T-cell (primary cell): ENCODE results near the gene MCRIP1. TPM values are rescaled to one million over a fixed set of nuclear protein-coding genes. Genes with fewer than 3 reads are reported as not detected.

Source experiments
- ATAC-seq, 4 experiments: fragments of 200-7000 bp in 3 of 4; fragments of 150-1000 bp in 1 of 4; cut with Tn5 transposase; replicated peaks in 1 of 4; 1 replicate in 3 of 4; 2 replicates in 1 of 4; pipeline ENCODE4 v1.10.0; 2021; ENCODE audit warnings: moderate library complexity in 3 of 4, mild to moderate bottlenecking in 2 of 4, moderate number of reproducible peaks in 1 of 4
- CTCF ChIA-PET, 2 donors: fragments of 300-600 bp; sonication (Branson Sonifier 250); formaldehyde crosslinking; loops; one replicate each; lab custom pipeline; 2022; ENCODE audit warnings: antibody characterized with exemption in 2 of 2; lab: Charles Lee
- POLR2A ChIA-PET, 2 donors: fragments of 300-600 bp; sonication (Branson Sonifier 250); formaldehyde crosslinking; loops; one replicate each; lab custom pipeline; 2022; ENCODE audit warnings: antibody characterized with exemption in 2 of 2; lab: Charles Lee
- DNase-seq, 35 experiments: peaks; one replicate each; pipeline versions ENCODE4 v3.0.0 to v3.0.0-alpha.2; 2013 to 2023
- H3K27ac ChIP-seq: one replicate; pipeline ENCODE4 v1.5.1; 2013; ENCODE audit warnings: low read length
- H3K27me3 ChIP-seq, 2 experiments: replicated peaks in 1 of 2; 1 replicate in 1 of 2; 2 replicates in 1 of 2; pipeline versions ENCODE4 v1.6.1 to v1.7.0; 2013; ENCODE audit warnings: low read length in 1 of 2, mixed read lengths in 1 of 2; ENCODE audit not compliant: control insufficient read depth in 2 of 2, insufficient read depth in 2 of 2; ENCODE audit errors: extremely low read depth in 1 of 2
- H3K36me3 ChIP-seq, 2 donors: 1 replicate in 1 of 2; 2 replicates in 1 of 2; pipeline versions ENCODE4 v1.6.1 to v1.7.0; 2013; ENCODE audit warnings: low read length in 1 of 2; ENCODE audit not compliant: control insufficient read depth in 2 of 2, insufficient read depth in 1 of 2; ENCODE audit errors: extremely low read depth in 1 of 2
- H3K4me1 ChIP-seq, 2 experiments: 1 replicate in 1 of 2; 2 replicates in 1 of 2; pipeline versions ENCODE4 v1.6.1 to v1.7.0; 2013; ENCODE audit warnings: low read length in 2 of 2, mixed read lengths in 1 of 2; ENCODE audit not compliant: insufficient read depth in 2 of 2, control insufficient read depth in 1 of 2; ENCODE audit errors: extremely low read depth in 1 of 2
- H3K4me3 ChIP-seq, 2 donors: 1 replicate in 1 of 2; 2 replicates in 1 of 2; pipeline versions ENCODE4 v1.5.1 to v1.7.0; 2013; ENCODE audit warnings: mild to moderate bottlenecking in 2 of 2, low read length in 1 of 2, moderate library complexity in 1 of 2; ENCODE audit not compliant: control insufficient read depth in 1 of 2; ENCODE audit errors: extremely low read depth in 1 of 2
- H3K9me3 ChIP-seq: 2 replicates; pipeline ENCODE4 v1.7.0; 2013
- H3K27ac Mint-ChIP-seq, 2 donors: one replicate each; pipeline ENCODE4 v1.8.0; 2020 to 2021; ENCODE audit warnings: mild to moderate bottlenecking in 2 of 2, mixed read lengths in 2 of 2
- H3K27me3 Mint-ChIP-seq, 2 donors: one replicate each; pipeline ENCODE4 v1.8.0; 2021 to 2022; ENCODE audit warnings: mixed read lengths in 2 of 2
- H3K36me3 Mint-ChIP-seq: one replicate; pipeline ENCODE4 v1.8.0; 2021; ENCODE audit warnings: mixed read lengths
- H3K4me1 Mint-ChIP-seq, 3 donors: one replicate each; pipeline ENCODE4 v1.8.0; 2020 to 2022; ENCODE audit warnings: mixed read lengths in 3 of 3, mild to moderate bottlenecking in 1 of 3
- H3K4me3 Mint-ChIP-seq, 3 donors: one replicate each; pipeline ENCODE4 v1.8.0; 2020 to 2022; ENCODE audit warnings: mild to moderate bottlenecking in 3 of 3, mixed read lengths in 3 of 3, moderate library complexity in 3 of 3
- H3K9me3 Mint-ChIP-seq, 3 donors: one replicate each; pipeline ENCODE4 v1.8.0; 2020 to 2022; ENCODE audit warnings: mixed read lengths in 3 of 3
- WGBS: methylation state at CpG from one replicate; pipeline ENCODE4 v1.1.5; 2013; ENCODE audit warnings: missing lambda C conversion rate; ENCODE audit not compliant: insufficient coverage; 5-methylcytosine and 5-hydroxymethylcytosine counted together
- total RNA-seq, 35 experiments: library from RNA in 6 of 35; stranded (reverse) in 6 of 35; fragments of 120-200 nt in 1 of 35; gene quantifications; one replicate each; pipeline versions ENCODE4 v1.2.1 to v1.2.4 and lab custom pipeline; 2013 to 2026

MCRIP1 gene
- total RNA-seq, 5 donors from 2014 or later (not counting 1 experiment from before 2014, with no cell fraction given), result 46.4 to 92.4 (median 77.1) TPM

DNA sequence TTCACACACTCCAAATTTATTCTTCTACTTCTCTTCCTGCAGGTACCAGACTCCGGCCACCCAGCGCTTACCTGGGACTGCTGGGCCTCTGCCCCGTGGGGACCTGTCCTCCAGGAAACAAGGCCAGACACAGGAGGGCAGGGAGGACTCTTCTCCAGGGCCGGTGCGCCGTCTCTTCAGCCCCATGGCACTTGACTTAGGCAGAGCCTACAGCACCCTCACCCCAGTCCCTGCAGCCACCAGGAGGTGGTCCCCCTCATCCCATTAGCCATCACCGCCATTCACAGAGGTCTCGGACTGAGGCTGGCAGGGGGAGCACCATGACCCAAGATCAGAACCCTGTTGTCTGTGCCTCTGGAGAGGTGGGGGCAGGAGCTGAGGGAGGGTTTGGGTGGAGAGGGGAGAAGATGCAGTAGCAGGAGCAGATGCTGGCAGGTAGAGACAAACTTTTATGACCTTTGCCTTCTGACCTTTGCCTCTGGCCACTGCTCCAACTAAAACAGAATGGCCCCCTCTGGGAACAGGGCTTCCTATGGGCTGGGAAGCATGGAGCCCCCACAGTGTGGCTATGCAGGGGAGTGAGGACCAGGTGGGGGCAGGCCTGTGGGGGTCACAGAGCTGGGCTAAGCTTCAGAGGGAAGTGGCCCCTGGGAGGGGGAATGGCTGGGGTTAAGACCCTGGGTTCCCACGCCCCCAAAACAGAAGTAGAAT, 30.9 kb downstream of the MCRIP1 start:
- H3K9me3 ChIP-seq, result no peaks in the 10 kb centered on the region
- H3K36me3 ChIP-seq, result no peaks in the 10 kb centered on the region
- H3K27me3 Mint-ChIP-seq, result peaks cover 30 to 51% of the 10 kb centered on the region in 2 donors
- peaks cover 0 to 7% (median 7%) of the 10 kb centered on the region in 3 donors for H3K4me1 Mint-ChIP-seq
- 94% methylated on average over 7 of the region's 9 CpGs for WGBS
- H3K9me3 Mint-ChIP-seq, result no peaks in the 10 kb centered on the region
- ChIA-PET CTCF (interaction anchor here in 1 of 2 donors (0.6 kb wide), 2 partner anchors 26 to 59 kb away, joined by 3 to 5 read pairs; no protein-coding TSS in a partner anchor), POLR2A (no interaction called here)
- no peaks in the 10 kb centered on the region for H3K4me1 ChIP-seq
- ATAC-seq (no peak), DNase-seq (no peak)
- no peak overlapping the region for H3K27ac Mint-ChIP-seq
- no peaks in the 10 kb centered on the region for H3K36me3 Mint-ChIP-seq
- no peak overlapping the region for H3K4me3 ChIP-seq
- peaks cover 2 to 63% of the 10 kb centered on the region in 2 experiments for H3K27me3 ChIP-seq
- peak overlapping the region in 1 of 3 donors; percentile 53 for H3K4me3 Mint-ChIP-seq
- no peak overlapping the region for H3K27ac ChIP-seq

DNA sequence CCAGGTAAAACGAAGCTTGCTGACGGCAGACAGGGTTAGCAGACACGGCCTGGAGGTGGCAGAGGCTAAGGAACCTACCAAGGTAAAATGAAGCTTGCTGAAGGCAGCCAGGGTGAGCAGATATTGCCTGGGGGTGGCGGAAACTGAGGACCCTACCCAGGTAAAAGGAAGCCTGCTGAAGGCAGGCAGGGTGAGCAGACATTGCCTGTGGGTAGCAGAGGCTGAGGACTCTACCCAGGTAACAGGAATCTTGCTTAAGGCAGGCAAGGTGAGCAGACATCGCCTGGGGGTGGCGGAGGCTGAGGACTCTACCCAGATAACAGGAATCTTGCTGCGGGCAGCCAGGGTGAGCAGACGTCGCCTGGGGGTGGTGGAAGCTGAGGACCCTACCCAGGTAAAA, 31.8 kb downstream of the MCRIP1 start:
- H3K27ac Mint-ChIP-seq, result no peak overlapping the region
- no peaks in the 10 kb centered on the region for H3K4me1 ChIP-seq
- H3K4me3 ChIP-seq, result no peak overlapping the region
- H3K9me3 Mint-ChIP-seq, result no peaks in the 10 kb centered on the region
- no peaks in the 10 kb centered on the region for H3K9me3 ChIP-seq
- H3K4me1 Mint-ChIP-seq, result peaks cover 0 to 7% (median 7%) of the 10 kb centered on the region in 3 donors
- DNase-seq, result no peak
- peaks cover 30 to 47% of the 10 kb centered on the region in 2 donors for H3K27me3 Mint-ChIP-seq
- 79% methylated on average over 9 of the region's 9 CpGs for WGBS
- CTCF ChIA-PET, result no interaction called here
- no peak overlapping the region for H3K4me3 Mint-ChIP-seq
- H3K36me3 Mint-ChIP-seq, result no peaks in the 10 kb centered on the region
- peaks cover 2 to 54% of the 10 kb centered on the region in 2 experiments for H3K27me3 ChIP-seq
- H3K36me3 ChIP-seq, result no peaks in the 10 kb centered on the region
- ATAC-seq, result no peak
- H3K27ac ChIP-seq, result no peak overlapping the region
- POLR2A ChIA-PET, result no interaction called here

- H3K36me3 Mint-ChIP-seq, result no peaks in the 10 kb centered on the region
- CTCF ChIA-PET, result no interaction called here
- ATAC-seq, result no peak
Observed at GRCh38 chr17:81794509-81794908, 38.6 kb downstream of the MCRIP1 start.

GRCh38 chr17:81794074-81794476, 39.0 kb downstream of the MCRIP1 start:
- DNase-seq (no peak), ATAC-seq (no peak)
- Mint-ChIP-seq H3K36me3 (no peaks in the 10 kb centered on the region), H3K9me3 (no peaks in the 10 kb centered on the region), H3K27me3 (peaks cover 0 to 4% of the 10 kb centered on the region in 2 donors), H3K4me3 (no peak overlapping the region), H3K4me1 (no peaks in the 10 kb centered on the region), H3K27ac (no peak overlapping the region)
- Histone ChIP-seq H3K36me3 (no peaks in the 10 kb centered on the region), H3K27me3 (peaks cover 3 to 26% of the 10 kb centered on the region in 2 experiments), H3K4me3 (no peak overlapping the region), H3K4me1 (no peaks in the 10 kb centered on the region), H3K9me3 (no peaks in the 10 kb centered on the region), H3K27ac (no peak overlapping the region)
- ChIA-PET CTCF (no interaction called here), POLR2A (no interaction called here)
- 88% methylated on average over 1 of the region's 3 CpGs for WGBS

More at GRCh38 chr17:81794509-81794908, 38.6 kb downstream of the MCRIP1 start:
- no peak overlapping the region for H3K27ac Mint-ChIP-seq
- DNase-seq, result no peak
- Histone ChIP-seq H3K27ac (no peak overlapping the region), H3K27me3 (peaks cover 3 to 26% of the 10 kb centered on the region in 2 experiments), H3K9me3 (no peaks in the 10 kb centered on the region), H3K36me3 (no peaks in the 10 kb centered on the region), H3K4me1 (no peaks in the 10 kb centered on the region), H3K4me3 (no peak overlapping the region)
- peaks cover 0 to 8% of the 10 kb centered on the region in 2 donors for H3K27me3 Mint-ChIP-seq
- H3K4me1 Mint-ChIP-seq, result no peaks in the 10 kb centered on the region
- H3K9me3 Mint-ChIP-seq, result no peaks in the 10 kb centered on the region
- WGBS, result 80% methylated on average over 8 of the region's 8 CpGs
- POLR2A ChIA-PET, result no interaction called here
- H3K4me3 Mint-ChIP-seq, result no peak overlapping the region

GRCh38 chr17:81792675-81793615, 40.1 kb downstream of the MCRIP1 start:
- H3K27ac ChIP-seq, result no peak overlapping the region
- ATAC-seq (no peak), DNase-seq (no peak)
- Mint-ChIP-seq H3K4me3 (no peak overlapping the region), H3K9me3 (no peaks in the 10 kb centered on the region), H3K36me3 (no peaks in the 10 kb centered on the region), H3K27me3 (peaks cover 0 to 3% of the 10 kb centered on the region in 2 donors), H3K4me1 (no peaks in the 10 kb centered on the region), H3K27ac (no peak overlapping the region)
- no peak overlapping the region for H3K4me3 ChIP-seq
- ChIA-PET CTCF (no interaction called here), POLR2A (no interaction called here)
- H3K9me3 ChIP-seq, result no peaks in the 10 kb centered on the region
- H3K36me3 ChIP-seq, result no peaks in the 10 kb centered on the region
- 91% methylated on average over 7 of the region's 8 CpGs for WGBS
- H3K4me1 ChIP-seq, result no peaks in the 10 kb centered on the region
- peaks cover 3 to 26% of the 10 kb centered on the region in 2 experiments for H3K27me3 ChIP-seq
